HepG2 (cell line): ENCODE data around the gene SLC39A1. TPM values are rescaled to one million over a fixed set of nuclear protein-coding genes. Genes with fewer than 3 reads are reported as not detected.

Experiments
- CHCHD3 ChIP-seq: sonication (generic); formaldehyde crosslinking; IDR thresholded peaks from 2 replicates; pipeline ENCODE4 v1.8.0; 2022; ENCODE audit warnings: mild to moderate bottlenecking, missing genetic modification reagents, moderate library complexity
- CREM ChIP-seq, 2 experiments: sonication (generic) in 1 of 2; formaldehyde crosslinking in 1 of 2; IDR thresholded peaks; 2 replicates each; pipeline versions ENCODE4 v1.4.0 to v1.6.1; 2016 to 2020; ENCODE audit warnings: antibody characterized with exemption in 1 of 2, mild to moderate bottlenecking in 1 of 2, missing genetic modification reagents in 1 of 2
- NFYC ChIP-seq: IDR thresholded peaks from 2 replicates; pipeline ENCODE4 v1.6.1; 2016; ENCODE audit warnings: missing genetic modification reagents, missing compliant biosample characterization
- NR2C2 ChIP-seq: sonication (generic); formaldehyde crosslinking; IDR thresholded peaks from 2 replicates; pipeline ENCODE4 v1.4.0; 2020; ENCODE audit warnings: missing genetic modification reagents, mild to moderate bottlenecking, moderate library complexity, borderline replicate concordance
- PRDM4 ChIP-seq: sonication (generic); formaldehyde crosslinking; IDR thresholded peaks from 2 replicates; pipeline ENCODE4 v1.9.0; 2021; ENCODE audit warnings: missing genetic modification reagents, borderline replicate concordance
- RXRB ChIP-seq: IDR thresholded peaks from 2 replicates; pipeline ENCODE4 v1.6.1; 2016; ENCODE audit warnings: borderline replicate concordance, missing genetic modification reagents, missing compliant biosample characterization
- SAFB2 ChIP-seq: sonication (generic); formaldehyde crosslinking; IDR thresholded peaks from 2 replicates; pipeline ENCODE4 v1.5.1; 2020; ENCODE audit warnings: missing genetic modification reagents, low read depth, mild to moderate bottlenecking, borderline replicate concordance
- ZBTB42 ChIP-seq: sonication (generic); formaldehyde crosslinking; IDR thresholded peaks from 2 replicates; pipeline ENCODE4 v1.5.0; 2020; ENCODE audit warnings: mild to moderate bottlenecking, missing genetic modification reagents
- ZNF318 ChIP-seq: sonication (generic); formaldehyde crosslinking; IDR thresholded peaks from 2 replicates; pipeline ENCODE4 v1.4.0; 2020; ENCODE audit warnings: mild to moderate bottlenecking, missing genetic modification reagents
- ZNF431 ChIP-seq: sonication (generic); formaldehyde crosslinking; IDR thresholded peaks from 2 replicates; pipeline ENCODE4 v1.9.0; 2022; ENCODE audit warnings: missing genetic modification reagents, low read depth, mild to moderate bottlenecking, borderline replicate concordance
- ZNF468 ChIP-seq: sonication (generic); formaldehyde crosslinking; IDR thresholded peaks from 2 replicates; pipeline ENCODE4 v1.8.0; 2022; ENCODE audit warnings: mild to moderate bottlenecking, moderate library complexity, missing genetic modification reagents
- ZNF574 ChIP-seq: sonication (generic); formaldehyde crosslinking; IDR thresholded peaks from 2 replicates; pipeline ENCODE4 v1.4.0; 2020; ENCODE audit warnings: missing genetic modification reagents
- polyA plus RNA-seq, 8 experiments: library from polyadenylated mRNA; depleted of rRNA in 3 of 8; stranded (reverse) in 7 of 8; unstranded in 1 of 8; fragments of >200 nt; fragmentation: Illumina TruSeq in 4 of 8; extraction: Trizol in 4 of 8; gene quantifications; 2 replicates each; pipeline versions ENCODE4 v1.2.1 to v1.2.3, GENCODE V29; 2011 to 2016; ENCODE audit warnings: low read depth in 4 of 8, missing spikeins in 1 of 8, mixed read lengths in 1 of 8; ENCODE audit not compliant: insufficient read depth in 1 of 8
- total RNA-seq, 5 experiments: library from RNA; depleted of rRNA; stranded (reverse); fragments of >200 nt; fragmentation: Illumina TruSeq; extraction: Trizol; gene quantifications; 2 replicates each; pipeline ENCODE4 v1.2.3, GENCODE V29; 2016; ENCODE audit warnings: low read depth in 1 of 5

SLC39A1 gene
- total and polyA plus RNA-seq, 2 of the 13 experiments (the other 11 are each of a cell fraction or from before 2014, with no cell fraction given) = 71.2 to 78.4 TPM

GRCh38 chr1:153967107-153967999 lies 4.0 kb upstream of the SLC39A1 start, which contains the start of gene CREB3L4 (continued):
- no peak for TF ChIP-seq PRDM4 (CRISPR knock-in tag)
- no peak for TF ChIP-seq ZNF468
- TF ChIP-seq SAFB2 (CRISPR knock-in tag) = peak; percentile 71; the same call in 1 of the 2 replicates
- TF ChIP-seq CHCHD3 (CRISPR knock-in tag) = 0 out of 2 replicates have a peak, but pooled peaks have one; percentile 46
- peak; percentile 78 for TF ChIP-seq NR2C2 (CRISPR knock-in tag)
- TF ChIP-seq NFYC (CRISPR knock-in tag) = peak; percentile 97
- TF ChIP-seq ZNF318 = peak; percentile 46; the same call in 1 of the 2 replicates
- TF ChIP-seq ZNF574 (CRISPR knock-in tag) = peak; percentile 83
- TF ChIP-seq ZBTB42 (CRISPR knock-in tag) = no peak
- peak; percentile 93 for TF ChIP-seq ZNF431 (CRISPR knock-in tag)
- TF ChIP-seq CREM (IDR thresholded peaks at IDR 0.05) = peak; percentile 50; the same call in 1 of the 2 replicates
- no peak for TF ChIP-seq CREM (CRISPR knock-in tag; IDR thresholded peaks at IDR 0.05)
- peak; percentile 61 for TF ChIP-seq RXRB
